Measurements from ENCODE around the gene ZNF488. TPM values are rescaled to one million over a fixed set of nuclear protein-coding genes. Genes with fewer than 3 reads are reported as not detected.

The ZNF488 gene
- total and polyA plus RNA-seq, 2 donors (not counting 1 experiment from before 2014, with no cell fraction given) = 0.07 TPM; not detected in 1

GRCh38 chr10:47401874-47402640, 18.0 kb upstream of the ZNF488 start:
- no peak overlapping the region for H3K27ac ChIP-seq (ENCODE audit: insufficient read depth, low read length)
- H3K4me3 ChIP-seq (replicated peaks in 1 of 4; ENCODE audit: control extremely low read depth in 1 of 4, insufficient read depth in 1 of 4, low read depth in 3 of 4, low read length in 4 of 4) = no peak overlapping the region

GRCh38 chr10:47401210-47401609, 17.1 kb upstream of the ZNF488 start:
- no peaks in the 10 kb centered on the region for H4K20me1 ChIP-seq (ENCODE audit: control insufficient read depth, extremely low read depth, insufficient read depth, low read length)
- TF ChIP-seq CTCF (conservative IDR thresholded peaks at IDR 0.05 in 1 of 2, IDR thresholded peaks at IDR 0.05 in 1 of 2; ENCODE audit: low read depth in 1 of 2, low read length in 2 of 2) (no peak), EZH2 (IDR thresholded peaks at IDR 0.05; ENCODE audit: low read length, missing control alignments) (no peak)
- H3K4me3 ChIP-seq (replicated peaks in 1 of 4; ENCODE audit: control extremely low read depth in 1 of 4, insufficient read depth in 1 of 4, low read depth in 3 of 4, low read length in 4 of 4) = no peak overlapping the region
- no peaks in the 10 kb centered on the region for H3K27me3 ChIP-seq (ENCODE audit: control insufficient read depth, insufficient read depth, low read length)
- no peaks in the 10 kb centered on the region for H3K79me2 ChIP-seq (ENCODE audit: control insufficient read depth, insufficient read depth, low read length)
- no peak overlapping the region for H3K9ac ChIP-seq (ENCODE audit: insufficient read depth, low read length)
- no peaks in the 10 kb centered on the region for H3K9me3 ChIP-seq (ENCODE audit: control insufficient read depth, insufficient read depth, low read depth, low read length)
- no peak for DNase-seq (ENCODE audit: low read depth in 2 of 2)
- H2AFZ ChIP-seq (ENCODE audit: low read length) = no peak overlapping the region
- H3K4me2 ChIP-seq (ENCODE audit: extremely low read depth, insufficient read depth, low read length) = no peak overlapping the region
- H3K4me1 ChIP-seq (ENCODE audit: control insufficient read depth, extremely low read depth, insufficient read depth, low read length) = peaks cover 16% of the 10 kb centered on the region
- no peaks in the 10 kb centered on the region for H3K36me3 ChIP-seq (ENCODE audit: control insufficient read depth, insufficient read depth, low read length)
- no peak overlapping the region for H3K27ac ChIP-seq (ENCODE audit: insufficient read depth, low read length)

More at GRCh38 chr10:47401874-47402640, 18.0 kb upstream of the ZNF488 start:
- no peak for DNase-seq (ENCODE audit: low read depth in 2 of 2)
- Histone ChIP-seq H3K9ac (ENCODE audit: insufficient read depth, low read length) (no peak overlapping the region), H3K4me2 (ENCODE audit: extremely low read depth, insufficient read depth, low read length) (no peak overlapping the region), H2AFZ (ENCODE audit: low read length) (no peak overlapping the region), H3K27me3 (ENCODE audit: control insufficient read depth, insufficient read depth, low read length) (no peaks in the 10 kb centered on the region), H4K20me1 (ENCODE audit: control insufficient read depth, extremely low read depth, insufficient read depth, low read length) (no peaks in the 10 kb centered on the region), H3K79me2 (ENCODE audit: control insufficient read depth, insufficient read depth, low read length) (no peaks in the 10 kb centered on the region), H3K9me3 (ENCODE audit: control insufficient read depth, insufficient read depth, low read depth, low read length) (no peaks in the 10 kb centered on the region), H3K36me3 (ENCODE audit: control insufficient read depth, insufficient read depth, low read length) (no peaks in the 10 kb centered on the region), H3K4me1 (ENCODE audit: control insufficient read depth, extremely low read depth, insufficient read depth, low read length) (peaks cover 16% of the 10 kb centered on the region)
- TF ChIP-seq EZH2 (IDR thresholded peaks at IDR 0.05; ENCODE audit: low read length, missing control alignments) (no peak), CTCF (conservative IDR thresholded peaks at IDR 0.05 in 1 of 2, IDR thresholded peaks at IDR 0.05 in 1 of 2; ENCODE audit: low read depth in 1 of 2, low read length in 2 of 2) (no peak)

GRCh38 chr10:47400786-47401185, 16.7 kb upstream of the ZNF488 start:
- Histone ChIP-seq H2AFZ (ENCODE audit: low read length) (no peak overlapping the region), H3K27me3 (ENCODE audit: control insufficient read depth, insufficient read depth, low read length) (no peaks in the 10 kb centered on the region), H3K36me3 (ENCODE audit: control insufficient read depth, insufficient read depth, low read length) (no peaks in the 10 kb centered on the region), H3K4me1 (ENCODE audit: control insufficient read depth, extremely low read depth, insufficient read depth, low read length) (peaks cover 16% of the 10 kb centered on the region), H3K4me3 (replicated peaks in 1 of 4; ENCODE audit: control extremely low read depth in 1 of 4, insufficient read depth in 1 of 4, low read depth in 3 of 4, low read length in 4 of 4) (no peak overlapping the region), H3K9ac (ENCODE audit: insufficient read depth, low read length) (no peak overlapping the region), H3K9me3 (ENCODE audit: control insufficient read depth, insufficient read depth, low read depth, low read length) (no peaks in the 10 kb centered on the region), H3K27ac (ENCODE audit: insufficient read depth, low read length) (no peak overlapping the region), H3K4me2 (ENCODE audit: extremely low read depth, insufficient read depth, low read length) (no peak overlapping the region), H3K79me2 (ENCODE audit: control insufficient read depth, insufficient read depth, low read length) (no peaks in the 10 kb centered on the region), H4K20me1 (ENCODE audit: control insufficient read depth, extremely low read depth, insufficient read depth, low read length) (no peaks in the 10 kb centered on the region)
- no peak for TF ChIP-seq CTCF (conservative IDR thresholded peaks at IDR 0.05 in 1 of 2, IDR thresholded peaks at IDR 0.05 in 1 of 2; ENCODE audit: low read depth in 1 of 2, low read length in 2 of 2)
- no peak for TF ChIP-seq EZH2 (IDR thresholded peaks at IDR 0.05; ENCODE audit: low read length, missing control alignments)
- no peak for DNase-seq (ENCODE audit: low read depth in 2 of 2)
